CD4-positive, alpha-beta T cell (primary cell): ENCODE measurements around the gene TMEM139. TPM values are rescaled to one million over a fixed set of nuclear protein-coding genes. Genes with fewer than 3 reads are reported as not detected.

Experiments used
- ATAC-seq: fragments of 200-7000 bp; cut with Tn5 transposase; one replicate; pipeline ENCODE4 v1.10.0; 2022; ENCODE audit warnings: mild to moderate bottlenecking; ENCODE audit not compliant: poor library complexity
- CTCF ChIA-PET: fragments of 350-600 bp; sonication (Branson Sonifier 250); formaldehyde crosslinking; loops from one replicate; lab custom pipeline; 2021; ENCODE audit warnings: antibody characterized with exemption, inconsistent platforms; lab: Charles Lee
- POLR2A ChIA-PET: fragments of 350-600 bp; sonication (Branson Sonifier 250); formaldehyde crosslinking; loops from one replicate; lab custom pipeline; 2021; ENCODE audit warnings: antibody characterized with exemption, inconsistent platforms; lab: Charles Lee
- DNase-seq, 14 experiments: peaks; one replicate each; pipeline ENCODE4 v3.0.0-alpha.2; 2013 to 2020; ENCODE audit warnings: mixed read lengths in 2 of 14
- H3K27ac ChIP-seq, 2 donors: one replicate each; pipeline versions ENCODE4 v1.5.1 to v1.7.0; 2013; ENCODE audit warnings: low read length in 2 of 2, low read depth in 1 of 2, mild to moderate bottlenecking in 1 of 2
- H3K27me3 ChIP-seq, 2 experiments: 1 replicate in 1 of 2; 2 replicates in 1 of 2; pipeline versions ENCODE4 v1.6.1 to v1.7.0; 2013; ENCODE audit warnings: low read length in 2 of 2, control low read depth in 1 of 2, mild to moderate bottlenecking in 1 of 2, moderate library complexity in 1 of 2; ENCODE audit not compliant: insufficient read depth in 2 of 2, control insufficient read depth in 1 of 2
- H3K36me3 ChIP-seq: one replicate; pipeline ENCODE4 v1.6.1; 2013; ENCODE audit warnings: low read length, control low read depth; ENCODE audit not compliant: insufficient read depth
- H3K4me1 ChIP-seq: one replicate; pipeline ENCODE4 v1.6.1; 2013; ENCODE audit warnings: low read length, control low read depth; ENCODE audit not compliant: insufficient read depth
- H3K4me3 ChIP-seq: one replicate; pipeline ENCODE4 v1.5.1; 2013; ENCODE audit warnings: mild to moderate bottlenecking, low read length, moderate library complexity
- H3K9me3 ChIP-seq, 2 experiments: 1 replicate in 1 of 2; 2 replicates in 1 of 2; pipeline versions ENCODE4 v1.6.1 to v1.7.0; 2013; ENCODE audit warnings: low read length in 2 of 2, mild to moderate bottlenecking in 2 of 2, control low read depth in 1 of 2, moderate library complexity in 1 of 2; ENCODE audit not compliant: control insufficient read depth in 1 of 2, insufficient read depth in 1 of 2
- H3K27ac Mint-ChIP-seq: one replicate; pipeline ENCODE4 v1.8.0; 2020; ENCODE audit warnings: mixed read lengths
- H3K27me3 Mint-ChIP-seq: one replicate; pipeline ENCODE4 v1.8.0; 2021; ENCODE audit warnings: mixed read lengths
- H3K36me3 Mint-ChIP-seq: one replicate; pipeline ENCODE4 v1.8.0; 2021; ENCODE audit warnings: low read depth, mixed read lengths
- H3K4me1 Mint-ChIP-seq: one replicate; pipeline ENCODE4 v1.8.0; 2021; ENCODE audit warnings: low read depth, mixed read lengths
- H3K4me3 Mint-ChIP-seq: one replicate; pipeline ENCODE4 v1.8.0; 2020; ENCODE audit warnings: mild to moderate bottlenecking, mixed read lengths
- H3K9me3 Mint-ChIP-seq: one replicate; pipeline ENCODE4 v1.8.0; 2020; ENCODE audit warnings: mixed read lengths
- CTCF ChIP-seq: fragments of 200-600 bp; IDR thresholded peaks from one replicate; pipeline ENCODE4 v1.8.0; 2022; ENCODE audit warnings: antibody characterized with exemption, mild to moderate bottlenecking
- intact Hi-C, 2 experiments: fragments of 100-400 bp; cut with DNase I in 1 of 2; cut with micrococcal nuclease in 1 of 2; formaldehyde crosslinking; loops; one replicate each; pipeline versions ENCODE4 v1.15.1 to v1.9.0; 2023 to 2025; cut with DNase I, micrococcal nuclease
- total RNA-seq, 174 experiments: library from RNA in 2 of 174; stranded (reverse) in 2 of 174; gene quantifications; one replicate each; pipeline ENCODE4 v1.2.3 and lab custom pipeline; 2021 to 2026

Gene TMEM139
- total RNA-seq, 2 experiments from 2014 or later, result 0.20 to 0.27 TPM

GRCh38 chr7:143292876-143293275, 8.1 kb downstream of the TMEM139 start:
- TF ChIP-seq CTCF, result no peak
- H3K36me3 ChIP-seq, result peaks cover 67% of the 10 kb centered on the region
- Mint-ChIP-seq H3K4me3 (no peak overlapping the region), H3K9me3 (no peaks in the 10 kb centered on the region), H3K36me3 (peaks cover 87% of the 10 kb centered on the region), H3K27me3 (no peaks in the 10 kb centered on the region), H3K4me1 (peaks cover 74% of the 10 kb centered on the region), H3K27ac (no peak overlapping the region)
- ChIA-PET POLR2A (interaction anchor here (1.6 to 1.9 kb wide), 3 partner anchors 13 to 52 kb away, joined by 6 to 8 read pairs (median 6); partner anchors contain the start of gene GSTK1), CTCF (interaction anchor here (4.1 kb wide), 1 partner anchor 52 kb away, joined by 19 read pairs; no protein-coding TSS in a partner anchor)
- H3K4me1 ChIP-seq, result peaks cover 22% of the 10 kb centered on the region
- H3K27ac ChIP-seq, result no peak overlapping the region
- H3K9me3 ChIP-seq, result no peaks in the 10 kb centered on the region
- intact Hi-C loops, result loop anchor here in 1 of 2 experiments (10.0 kb wide), 1 partner anchor 612 kb away; the partner anchor contains the start of gene TCAF1
- no peak overlapping the region for H3K4me3 ChIP-seq
- no peaks in the 10 kb centered on the region for H3K27me3 ChIP-seq
- ATAC-seq (no peak), DNase-seq (no peak)

DNA sequence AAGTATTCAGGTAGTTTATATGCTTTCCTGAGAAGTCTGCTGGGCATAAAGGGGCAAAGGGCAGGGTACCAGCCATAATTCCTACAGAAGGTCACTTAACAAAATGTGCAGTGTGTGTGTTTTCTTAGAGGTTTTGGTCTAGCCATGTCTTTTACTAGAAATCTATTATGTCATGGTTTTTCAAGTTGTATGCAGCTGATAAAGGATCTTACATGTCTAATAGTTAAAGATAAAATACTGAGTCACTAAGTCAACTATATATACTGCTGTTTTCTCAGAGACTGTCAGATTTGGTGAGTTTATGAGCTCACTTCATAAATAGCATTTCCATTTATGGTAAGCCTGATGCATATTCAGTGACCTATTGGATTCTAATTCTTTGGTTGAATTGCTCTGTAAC, 11.1 kb downstream of the TMEM139 start:
- ChIA-PET CTCF (interaction anchor here (0.6 to 7.2 kb wide), 5 partner anchors 51 to 81 kb away, joined by 3 to 92 read pairs (median 3); no protein-coding TSS in a partner anchor), POLR2A (interaction anchor here (1.7 to 2.1 kb wide), 3 partner anchors 8 to 55 kb away, joined by 4 to 12 read pairs (median 7); partner anchors contain the start of gene CASP2)
- peaks cover 64% of the 10 kb centered on the region for H3K4me1 Mint-ChIP-seq
- Histone ChIP-seq H3K36me3 (peaks cover 86% of the 10 kb centered on the region), H3K27me3 (no peaks in the 10 kb centered on the region), H3K27ac (no peak overlapping the region), H3K4me3 (no peak overlapping the region), H3K9me3 (no peaks in the 10 kb centered on the region), H3K4me1 (peaks cover 10% of the 10 kb centered on the region)
- DNase-seq (no peak), ATAC-seq (no peak)
- H3K4me3 Mint-ChIP-seq, result no peak overlapping the region
- H3K27me3 Mint-ChIP-seq, result no peaks in the 10 kb centered on the region
- no peaks in the 10 kb centered on the region for H3K9me3 Mint-ChIP-seq
- H3K36me3 Mint-ChIP-seq, result peaks cover 93% of the 10 kb centered on the region
- intact Hi-C loops, result loop anchor here in 1 of 2 experiments (10.0 kb wide), 1 partner anchor 609 kb away; the partner anchor contains the start of gene TCAF1
- no peak for TF ChIP-seq CTCF
- H3K27ac Mint-ChIP-seq, result peak overlapping the region; percentile 22

DNA sequence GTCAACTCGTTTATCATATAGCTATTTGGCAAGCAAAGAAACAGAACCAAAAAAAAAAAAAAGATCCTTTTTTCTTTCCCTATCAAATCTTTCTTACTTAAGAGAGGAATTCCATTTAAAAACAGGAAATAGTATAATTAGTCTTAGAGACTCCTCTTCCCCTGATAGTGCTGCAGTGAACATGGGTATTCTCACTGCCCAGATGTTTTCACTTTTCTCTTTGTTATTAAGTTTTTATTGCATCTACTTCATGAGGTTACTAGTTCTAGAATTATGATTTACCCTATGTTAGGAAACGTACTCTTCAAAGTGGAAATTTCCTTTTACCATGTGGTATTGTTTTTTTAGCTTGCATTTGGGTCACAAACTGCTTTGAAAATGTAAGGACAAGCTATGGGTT, 11.9 kb downstream of the TMEM139 start:
- DNase-seq (no peak), ATAC-seq (no peak)
- ChIA-PET CTCF (interaction anchor here (1.8 to 7.2 kb wide), 2 partner anchors 56 to 81 kb away, joined by 5 to 92 read pairs; no protein-coding TSS in a partner anchor), POLR2A (interaction anchor here (0.6 to 2.1 kb wide), 5 partner anchors 9 to 103 kb away, joined by 3 to 12 read pairs (median 3); partner anchors contain the start of gene CASP2)
- Mint-ChIP-seq H3K4me1 (peaks cover 56% of the 10 kb centered on the region), H3K27me3 (no peaks in the 10 kb centered on the region), H3K4me3 (no peak overlapping the region), H3K36me3 (peaks cover 93% of the 10 kb centered on the region), H3K9me3 (no peaks in the 10 kb centered on the region), H3K27ac (peak overlapping the region; percentile 22)
- no peaks in the 10 kb centered on the region for H3K9me3 ChIP-seq
- H3K4me3 ChIP-seq, result no peak overlapping the region
- H3K27ac ChIP-seq, result no peak overlapping the region
- intact Hi-C loops, result loop anchor here in 1 of 2 experiments (10.0 kb wide), 1 partner anchor 608 kb away; the partner anchor contains the start of gene TCAF1
- H3K36me3 ChIP-seq, result peaks cover 88% of the 10 kb centered on the region
- H3K27me3 ChIP-seq, result no peaks in the 10 kb centered on the region
- H3K4me1 ChIP-seq, result peaks cover 7% of the 10 kb centered on the region
- TF ChIP-seq CTCF, result no peak
